Thyroid gland (tissue), 4 donors: Measurements from ENCODE around the gene MAP3K3.

ENCODE experiments used
- POLR2A ChIP-seq, 2 donors: fragments of 450-650 bp; IDR thresholded peaks; one replicate each; pipeline ENCODE4 v1.6.1; 2017; ENCODE audit warnings: antibody characterized with exemption in 2 of 2, mild to moderate bottlenecking in 2 of 2, moderate library complexity in 1 of 2
- TF ChIP-seq, protein P1 (sequence below), 6 experiments: fragments of 200-600 bp in 3 of 6; fragments of 450-650 bp in 3 of 6; sonication (generic) in 3 of 6; IDR thresholded peaks; one replicate each; pipeline ENCODE4 v1.5.1; 2016 to 2019; ENCODE audit warnings: antibody characterized with exemption in 6 of 6, mild to moderate bottlenecking in 2 of 6, inconsistent platforms in 1 of 6, moderate library complexity in 1 of 6

DNA sequence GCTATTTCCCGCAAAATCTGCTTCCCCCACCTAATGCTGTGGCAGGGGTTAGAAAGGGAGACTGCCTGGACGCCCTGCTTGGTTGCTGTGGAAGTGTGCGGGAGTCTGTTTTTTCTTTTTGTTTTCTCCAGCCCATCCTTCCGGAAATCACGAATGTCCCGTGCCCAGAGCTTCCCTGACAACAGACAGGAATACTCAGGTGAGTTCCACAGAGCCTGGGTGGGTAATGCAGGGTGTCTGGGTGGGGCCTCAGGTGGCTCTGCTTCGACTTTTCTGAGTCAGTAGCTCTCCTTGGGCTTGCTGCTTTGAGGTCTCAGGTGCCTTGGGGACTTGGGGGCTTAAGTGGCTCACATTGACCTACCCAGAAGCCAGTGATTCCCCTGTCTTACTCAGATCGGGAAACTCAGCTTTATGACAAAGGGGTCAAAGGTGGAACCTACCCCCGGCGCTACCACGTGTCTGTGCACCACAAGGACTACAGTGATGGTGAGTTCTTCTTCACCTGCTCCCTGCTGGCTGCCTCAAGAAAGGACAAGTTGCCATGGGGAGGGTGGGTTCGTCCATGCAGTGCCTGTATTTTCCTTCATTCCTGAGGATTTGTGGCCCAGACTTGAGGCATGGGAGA is 66.3 kb downstream of the MAP3K3 start:
- TF ChIP-seq POLR2A (IDR thresholded peaks at IDR 0.05): no peak
- TF ChIP-seq, protein P1, sequence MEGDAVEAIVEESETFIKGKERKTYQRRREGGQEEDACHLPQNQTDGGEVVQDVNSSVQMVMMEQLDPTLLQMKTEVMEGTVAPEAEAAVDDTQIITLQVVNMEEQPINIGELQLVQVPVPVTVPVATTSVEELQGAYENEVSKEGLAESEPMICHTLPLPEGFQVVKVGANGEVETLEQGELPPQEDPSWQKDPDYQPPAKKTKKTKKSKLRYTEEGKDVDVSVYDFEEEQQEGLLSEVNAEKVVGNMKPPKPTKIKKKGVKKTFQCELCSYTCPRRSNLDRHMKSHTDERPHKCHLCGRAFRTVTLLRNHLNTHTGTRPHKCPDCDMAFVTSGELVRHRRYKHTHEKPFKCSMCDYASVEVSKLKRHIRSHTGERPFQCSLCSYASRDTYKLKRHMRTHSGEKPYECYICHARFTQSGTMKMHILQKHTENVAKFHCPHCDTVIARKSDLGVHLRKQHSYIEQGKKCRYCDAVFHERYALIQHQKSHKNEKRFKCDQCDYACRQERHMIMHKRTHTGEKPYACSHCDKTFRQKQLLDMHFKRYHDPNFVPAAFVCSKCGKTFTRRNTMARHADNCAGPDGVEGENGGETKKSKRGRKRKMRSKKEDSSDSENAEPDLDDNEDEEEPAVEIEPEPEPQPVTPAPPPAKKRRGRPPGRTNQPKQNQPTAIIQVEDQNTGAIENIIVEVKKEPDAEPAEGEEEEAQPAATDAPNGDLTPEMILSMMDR (IDR thresholded peaks at IDR 0.05): no peak
